Measurements from ENCODE around the gene ACSF3. TPM values are rescaled to one million over a fixed set of nuclear protein-coding genes. Genes with fewer than 3 reads are reported as not detected.

The ACSF3 gene
- total and polyA plus RNA-seq, 2 of the 4 experiments (the other 2 are of a cell fraction): 9.5 to 14.2 TPM

DNA sequence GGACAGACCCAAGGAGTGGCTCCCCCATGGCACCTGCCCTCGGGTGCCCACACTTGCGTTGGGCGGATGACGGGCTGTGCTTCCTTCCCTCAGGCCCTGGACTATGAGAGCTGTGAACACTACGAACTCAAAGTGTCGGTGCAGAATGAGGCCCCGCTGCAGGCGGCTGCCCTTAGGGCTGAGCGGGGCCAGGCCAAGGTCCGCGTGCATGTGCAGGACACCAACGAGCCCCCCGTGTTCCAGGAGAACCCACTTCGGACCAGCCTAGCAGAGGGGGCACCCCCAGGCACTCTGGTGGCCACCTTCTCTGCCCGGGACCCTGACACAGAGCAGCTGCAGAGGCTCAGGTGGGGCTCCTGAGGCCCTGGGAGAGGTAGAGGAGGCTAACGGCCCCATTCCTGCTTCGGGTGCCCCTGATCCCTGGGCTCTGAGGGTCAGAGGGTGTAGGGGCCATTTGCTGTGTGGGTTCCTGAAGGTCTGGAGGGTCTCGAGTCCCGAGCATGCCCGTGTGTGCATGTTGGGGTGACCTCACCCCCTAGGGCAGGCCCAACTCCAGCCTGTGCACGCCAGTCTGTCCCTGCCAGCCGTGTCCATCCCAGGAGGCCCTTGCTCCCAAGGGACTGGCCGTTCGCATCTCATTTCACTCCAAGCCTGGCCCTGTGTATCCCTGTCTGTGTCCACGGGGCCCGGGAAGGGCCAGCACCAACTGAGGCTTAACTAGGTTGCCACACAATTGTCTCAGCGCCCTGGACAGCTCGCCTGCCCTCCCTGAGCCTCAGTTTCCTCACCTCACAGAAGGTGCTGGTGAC lies 96.7 kb downstream of the ACSF3 start:
- Histone ChIP-seq H2BK20ac (ENCODE audit: low read depth, low read length) (no peak overlapping the region), H3K56ac (ENCODE audit: extremely low read depth, insufficient read depth, low read length) (no peak overlapping the region), H3K79me1 (ENCODE audit: low read depth in 1 of 2, low read length in 2 of 2) (no peaks in the 10 kb centered on the region), H2AFZ (replicated peaks; ENCODE audit: low read length, poor library complexity) (no peak overlapping the region), H4K5ac (ENCODE audit: low read depth, low read length) (no peak overlapping the region), H2BK120ac (ENCODE audit: low read depth, low read length) (no peak overlapping the region), H3K23ac (ENCODE audit: low read depth, low read length) (no peak overlapping the region), H3K4me2 (ENCODE audit: low read depth, low read length) (no peak overlapping the region), H2BK15ac (ENCODE audit: low read depth, low read length) (no peak overlapping the region), H4K20me1 (ENCODE audit: insufficient read depth, low read length) (no peaks in the 10 kb centered on the region; the same call in 1 of the 2 replicates), H3K14ac (replicated peaks; ENCODE audit: low read depth, low read length) (no peak overlapping the region), H2AK5ac (ENCODE audit: low read depth, low read length) (no peak overlapping the region), H3K27me3 (ENCODE audit: control insufficient read depth, insufficient read depth, low read length) (no peaks in the 10 kb centered on the region; the same call in 1 of the 2 replicates), H3K9ac (ENCODE audit: low read depth, low read length) (no peak overlapping the region), H4K91ac (ENCODE audit: insufficient read depth, low read depth, low read length) (no peak overlapping the region), H2BK5ac (ENCODE audit: low read depth, low read length, poor library complexity, severe bottlenecking) (no peak overlapping the region), H3K9me3 (ENCODE audit: control insufficient read depth, insufficient read depth, low read length) (no peaks in the 10 kb centered on the region), H3K4ac (ENCODE audit: low read depth, low read length) (no peak overlapping the region), H3K9me1 (ENCODE audit: insufficient read depth, low read length) (peaks cover 3% of the 10 kb centered on the region; the same call in 1 of the 2 replicates), H3K36me3 (ENCODE audit: control insufficient read depth, insufficient read depth, low read length) (no peaks in the 10 kb centered on the region), H4K8ac (ENCODE audit: low read depth in 2 of 2, low read length in 2 of 2) (no peak overlapping the region), H3K4me1 (ENCODE audit: control insufficient read depth, insufficient read depth, low read length) (peaks cover 6% of the 10 kb centered on the region), H2AK9ac (replicated peaks; ENCODE audit: low read depth, low read length, poor library complexity) (no peak overlapping the region), H3K27ac (ENCODE audit: insufficient read depth, low read length) (no peak overlapping the region), H3K18ac (ENCODE audit: low read depth, low read length) (no peak overlapping the region), H3K4me3 (ENCODE audit: insufficient read depth, low read depth, low read length) (no peak overlapping the region)
- POLR2A ChIA-PET (ENCODE audit: unreplicated experiment): no interaction called here
- intact Hi-C loops (cut with micrococcal nuclease): no loop called here
- DNase-seq (no peak), ATAC-seq (ENCODE audit: low read depth) (no peak)
- WGBS, 2 experiments (ENCODE audit: extremely low coverage in 2 of 2, insufficient read length in 1 of 2): 74% methylated on average over 9 of the region's 28 CpGs; no CpG with 5 or more reads in 1 of the 2 experiments
- CTCF ChIA-PET: no interaction called here
- dilution Hi-C loops (cut with HindIII; ENCODE audit: low sequenced_read_pairs, unreplicated experiment): no loop called here
- in situ Hi-C loops (cut with MboI; ENCODE audit: low sequenced_read_pairs): no loop called here
- BruUV-seq (replicated peaks): no TSS peak
- TF ChIP-seq ELK1 (IDR thresholded peaks at IDR 0.05; ENCODE audit: borderline replicate concordance, low read depth, low read length) (no peak), USF2 (IDR thresholded peaks at IDR 0.05; ENCODE audit: low read depth, low read length) (no peak), MAFK (IDR thresholded peaks at IDR 0.05; ENCODE audit: low read depth, low read length) (no peak), BHLHE40 (IDR thresholded peaks at IDR 0.05; ENCODE audit: low read depth, low read length) (no peak), NFE2L2 (IDR thresholded peaks at IDR 0.05; ENCODE audit: low read depth, low read length) (no peak), CEBPB (IDR thresholded peaks at IDR 0.05; ENCODE audit: low read depth, low read length) (no peak), POLR2A (IDR thresholded peaks at IDR 0.05; ENCODE audit: low read depth, low read length) (no peak)
